Nasal cavity respiratory epithelium epithelial cell of viscerocranial mucosa (primary cell): ENCODE results near the gene SMYD1. TPM values are rescaled to one million over a fixed set of nuclear protein-coding genes. Genes with fewer than 3 reads are reported as not detected.

Experiments used
- total RNA-seq: library from RNA; depleted of rRNA; stranded (reverse); fragments of >200 nt; gene quantifications from 2 replicates; pipeline ENCODE4 v1.2.3, GENCODE V29; 2014

Gene SMYD1
- not detected in 2 replicates for total RNA-seq

DNA sequence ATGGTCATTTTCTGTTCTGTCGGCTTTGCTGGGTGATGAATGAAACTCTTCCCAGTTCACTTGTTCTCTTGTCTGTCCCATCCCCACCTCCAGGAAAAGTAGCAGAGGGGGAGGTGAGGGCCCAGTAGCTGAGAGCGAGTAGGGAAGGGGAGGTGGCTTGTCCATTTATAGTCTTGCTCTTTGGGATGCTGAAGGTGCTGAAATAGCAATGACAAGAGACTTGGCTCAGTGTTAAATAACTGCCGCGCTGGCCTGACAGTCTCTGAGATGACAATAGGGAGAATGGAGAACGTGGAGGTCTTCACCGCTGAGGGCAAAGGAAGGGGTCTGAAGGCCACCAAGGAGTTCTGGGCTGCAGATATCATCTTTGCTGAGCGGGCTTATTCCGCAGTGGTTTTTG lies at the start of gene SMYD1:
Gene SMYD1, plus strand, starts transcription at position 228 of the 400 bp plus-strand sequence. Its CDS starts 40 bp downstream, at position 268.

DNA sequence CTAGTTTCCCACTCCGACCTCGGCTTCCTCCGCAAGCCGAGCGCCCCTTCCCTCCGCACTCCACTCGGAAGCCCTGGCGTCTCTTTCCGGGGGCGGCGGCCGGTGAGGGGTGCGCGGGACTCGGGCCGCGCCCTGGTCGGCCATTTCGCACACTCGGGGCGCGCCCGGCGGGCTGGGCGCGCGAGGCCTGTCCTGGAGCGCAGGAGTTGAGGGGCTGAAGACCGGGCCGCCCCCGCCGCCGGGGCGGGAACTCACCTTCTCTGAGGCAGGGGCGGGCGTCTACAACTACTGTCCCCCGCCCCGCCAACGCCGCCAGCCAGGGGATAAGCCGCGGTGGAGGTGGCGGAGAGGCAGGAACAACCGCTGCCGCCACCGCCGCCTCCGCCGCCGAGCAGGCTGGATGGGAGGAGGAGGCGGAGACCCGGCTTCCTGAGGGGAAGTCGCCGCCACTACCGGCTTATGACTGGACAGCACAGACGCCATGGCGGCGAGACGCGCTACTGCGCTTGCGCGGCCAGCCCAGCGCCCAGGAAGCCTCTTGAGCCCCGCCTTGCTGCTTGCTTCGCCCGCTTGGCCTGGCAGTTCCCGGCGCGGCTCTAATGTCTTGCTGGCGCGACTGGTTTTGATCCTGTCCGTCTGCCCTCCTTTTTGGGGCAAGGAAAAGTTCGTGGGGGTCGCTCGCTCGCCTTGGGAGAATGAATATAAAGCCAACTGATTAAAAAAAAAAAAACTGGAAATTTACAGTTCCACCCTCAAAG lies 12.1 kb upstream of the SMYD1 start, which contains the start of gene KRCC1:
Gene KRCC1, minus strand, starts transcription at position 413 of the 758 bp plus-strand sequence. CDS start 27,220 bp downstream, outside the sequence.

DNA sequence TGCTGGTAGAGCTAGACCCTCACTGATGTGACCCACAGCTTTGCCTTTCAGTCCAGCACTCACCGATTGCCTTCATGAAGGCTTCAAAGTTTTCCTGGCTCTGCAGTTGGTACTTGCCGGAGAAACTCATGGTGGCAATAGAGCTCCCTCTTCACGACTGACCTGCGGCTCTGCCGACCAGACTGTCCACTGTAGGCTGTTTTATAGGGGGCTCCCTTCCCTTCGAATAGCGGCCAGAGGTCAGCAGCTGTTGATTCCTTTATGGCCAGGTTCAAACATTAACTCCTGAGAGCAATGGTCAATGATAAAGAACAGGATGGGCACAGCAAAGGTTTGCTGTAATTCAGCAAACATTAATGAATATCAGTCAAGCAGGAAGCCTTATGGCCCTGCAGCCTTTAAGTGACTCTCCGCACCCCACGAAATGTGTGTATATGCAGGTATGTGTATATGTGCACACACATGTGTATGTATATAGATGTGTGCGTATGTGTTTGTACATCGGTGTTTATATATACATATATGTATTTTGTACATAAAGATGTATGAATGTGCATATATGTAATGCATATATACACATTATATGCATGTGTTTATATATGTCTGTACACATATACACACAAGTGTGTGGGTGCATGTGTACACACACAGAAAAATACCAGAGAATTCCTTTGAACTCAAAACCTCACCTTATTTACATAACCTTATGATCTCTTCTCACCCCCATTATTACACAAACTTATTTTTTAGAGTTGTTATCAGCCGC lies 60.4 kb downstream of the SMYD1 start, which contains the start of gene FABP1:
Gene FABP1, minus strand, starts transcription at position 175 of the 766 bp plus-strand sequence. Its CDS starts 45 bp downstream, at position 130.

Other genes starting within 250 kb of the SMYD1 start
- gene RGPD2, start 242.0 kb upstream of the SMYD1 start, total RNA-seq = 1.7 and 4.8 TPM in 2 replicates
- 51.9 TPM in 1 of 2 replicates, not detected in the other for gene RNU2-63P, start 51.3 kb upstream of the SMYD1 start, total RNA-seq
- 13.0 and 26.5 TPM in 2 replicates for gene KRCC1, start 12.0 kb upstream of the SMYD1 start, total RNA-seq
- not detected in 2 replicates for gene FABP1, start 60.2 kb downstream of the SMYD1 start, total RNA-seq
- 6.2 and 11.6 TPM in 2 replicates for gene THNSL2, start 102.5 kb downstream of the SMYD1 start, total RNA-seq